GM21619 (cell line): ENCODE data around the gene UGT3A1.
"Not testable (repeated sequence)": the region's sequence is repeated elsewhere in the genome, so short reads cannot be mapped to it uniquely, and the experiment has no call there.

Experiments used
- ATAC-seq: cut with Tn5 transposase; IDR thresholded peaks from one replicate; pipeline ENCODE4 v1.9.1; 2021; ENCODE audit not compliant: unreplicated experiment

Gene UGT3A1

GRCh38 chr5:35990941-35991611 is at the start of gene UGT3A1:
Gene UGT3A1, minus strand, starts transcription at chr5:35991390. Its CDS starts 150 bp downstream, at chr5:35991240.
- no peak for ATAC-seq

GRCh38 chr5:36035696-36036095 is 44.5 kb upstream of the UGT3A1 start:
- ATAC-seq: no peak

- ATAC-seq: not testable (repeated sequence)
These were observed 43.4 kb upstream of the UGT3A1 start for GRCh38 chr5:36034536-36035134.

- no peak for ATAC-seq
These were observed 42.3 kb upstream of the UGT3A1 start for GRCh38 chr5:36033486-36033885.

GRCh38 chr5:36033047-36033446 is 41.9 kb upstream of the UGT3A1 start:
- no peak for ATAC-seq

- no peak for ATAC-seq
These were observed 40.0 kb upstream of the UGT3A1 start for GRCh38 chr5:36031223-36031622.

GRCh38 chr5:36029914-36030313 is 38.7 kb upstream of the UGT3A1 start:
- ATAC-seq: no peak

- ATAC-seq: no peak
These were observed 37.8 kb upstream of the UGT3A1 start for GRCh38 chr5:36028816-36029465.

GRCh38 chr5:36027711-36028110 is 36.5 kb upstream of the UGT3A1 start:
- ATAC-seq: no peak

- no peak for ATAC-seq
These were observed 35.7 kb upstream of the UGT3A1 start for GRCh38 chr5:36026706-36027465.

- ATAC-seq: not testable (repeated sequence)
These were observed 31.1 kb upstream of the UGT3A1 start for GRCh38 chr5:36022246-36022645.

GRCh38 chr5:36019584-36019983 is 28.4 kb upstream of the UGT3A1 start:
- not testable (repeated sequence) for ATAC-seq

GRCh38 chr5:36017622-36018021 is 26.4 kb upstream of the UGT3A1 start:
- no peak for ATAC-seq

GRCh38 chr5:36017004-36017403 is 25.8 kb upstream of the UGT3A1 start:
- no peak for ATAC-seq

- no peak for ATAC-seq
These were observed 22.0 kb upstream of the UGT3A1 start for GRCh38 chr5:36013182-36013581.

- ATAC-seq: no peak
These were observed 18.5 kb upstream of the UGT3A1 start for GRCh38 chr5:36009698-36010097.

- ATAC-seq: no peak
These were observed 16.2 kb upstream of the UGT3A1 start for GRCh38 chr5:36007366-36007765.

GRCh38 chr5:36006163-36006562 is 15.0 kb upstream of the UGT3A1 start:
- no peak for ATAC-seq

- ATAC-seq: no peak
These were observed 9.8 kb upstream of the UGT3A1 start for GRCh38 chr5:36001032-36001431.

- no peak for ATAC-seq
These were observed 8.4 kb upstream of the UGT3A1 start for GRCh38 chr5:35999547-35999946.

- ATAC-seq: no peak
These were observed 4.9 kb upstream of the UGT3A1 start for GRCh38 chr5:35996076-35996475.

- no peak for ATAC-seq
These were observed 670 bp downstream of the UGT3A1 start for GRCh38 chr5:35990520-35990919.
